ENCODE results near the gene ADCY7.

DNA sequence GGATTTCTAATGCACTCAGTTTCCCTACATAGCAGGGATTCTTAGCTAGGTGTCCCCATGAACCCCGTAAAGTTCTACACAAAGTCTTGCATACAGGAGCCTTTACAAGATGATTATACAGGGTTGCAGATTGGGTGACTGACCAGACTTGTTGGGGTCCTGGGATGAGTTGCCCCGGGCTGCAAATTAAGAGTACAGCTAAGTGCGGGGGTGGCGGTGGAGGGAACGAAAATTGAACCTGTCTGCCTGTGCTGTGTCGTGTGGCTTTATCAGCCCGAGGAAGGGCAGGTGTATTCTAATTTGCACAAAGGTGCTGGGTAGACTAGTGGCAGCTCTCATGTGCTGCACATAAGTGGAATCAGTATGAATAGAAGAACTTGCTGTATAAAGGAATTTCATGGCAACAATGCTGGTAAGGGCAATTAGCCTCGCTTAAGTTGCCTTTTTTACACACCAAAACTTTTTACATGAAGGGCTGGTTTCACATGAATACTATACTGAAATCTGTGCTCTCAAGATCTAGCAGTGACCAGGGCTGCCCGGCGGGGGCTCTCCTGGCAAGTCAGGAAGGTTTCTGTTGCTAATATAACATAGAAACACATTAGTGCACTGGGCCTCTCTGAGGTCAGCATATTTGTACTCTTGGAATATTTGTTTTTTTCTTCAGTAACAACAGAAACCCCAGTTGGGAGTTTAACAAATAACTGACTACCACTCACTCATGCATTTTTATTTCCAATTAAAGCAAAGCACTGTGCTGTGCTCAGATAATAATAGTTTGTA is 50.7 kb downstream of the ADCY7 start:
- TF ChIP-seq, protein P1, sequence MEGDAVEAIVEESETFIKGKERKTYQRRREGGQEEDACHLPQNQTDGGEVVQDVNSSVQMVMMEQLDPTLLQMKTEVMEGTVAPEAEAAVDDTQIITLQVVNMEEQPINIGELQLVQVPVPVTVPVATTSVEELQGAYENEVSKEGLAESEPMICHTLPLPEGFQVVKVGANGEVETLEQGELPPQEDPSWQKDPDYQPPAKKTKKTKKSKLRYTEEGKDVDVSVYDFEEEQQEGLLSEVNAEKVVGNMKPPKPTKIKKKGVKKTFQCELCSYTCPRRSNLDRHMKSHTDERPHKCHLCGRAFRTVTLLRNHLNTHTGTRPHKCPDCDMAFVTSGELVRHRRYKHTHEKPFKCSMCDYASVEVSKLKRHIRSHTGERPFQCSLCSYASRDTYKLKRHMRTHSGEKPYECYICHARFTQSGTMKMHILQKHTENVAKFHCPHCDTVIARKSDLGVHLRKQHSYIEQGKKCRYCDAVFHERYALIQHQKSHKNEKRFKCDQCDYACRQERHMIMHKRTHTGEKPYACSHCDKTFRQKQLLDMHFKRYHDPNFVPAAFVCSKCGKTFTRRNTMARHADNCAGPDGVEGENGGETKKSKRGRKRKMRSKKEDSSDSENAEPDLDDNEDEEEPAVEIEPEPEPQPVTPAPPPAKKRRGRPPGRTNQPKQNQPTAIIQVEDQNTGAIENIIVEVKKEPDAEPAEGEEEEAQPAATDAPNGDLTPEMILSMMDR (conservative IDR thresholded peaks at IDR 0.05; ENCODE audit: low read depth, low read length) = no peak
- no peak for TF ChIP-seq MAFK (IDR thresholded peaks at IDR 0.05; ENCODE audit: low read depth, low read length)
- TF ChIP-seq RCOR1 (IDR thresholded peaks at IDR 0.05; ENCODE audit: insufficient replicate concordance, low read length) = no peak
- TF ChIP-seq POLR2A (IDR thresholded peaks at IDR 0.05; ENCODE audit: low read depth, low read length) = no peak
- TF ChIP-seq BHLHE40 (IDR thresholded peaks at IDR 0.05; ENCODE audit: low read depth, low read length) = no peak
- no peak for TF ChIP-seq FOS (IDR thresholded peaks at IDR 0.05; ENCODE audit: low read depth, low read length)
- no peak for TF ChIP-seq ELK1 (IDR thresholded peaks at IDR 0.05; ENCODE audit: borderline replicate concordance, low read depth, low read length)
- TF ChIP-seq NFE2L2 (IDR thresholded peaks at IDR 0.05; ENCODE audit: low read depth, low read length) = no peak
- TF ChIP-seq SMC3 (IDR thresholded peaks at IDR 0.05; ENCODE audit: low read depth, low read length) = no peak

Data from IMR-90 (cell line).